H1 (cell line): Measurements from ENCODE around the gene SPPL3. TPM values are rescaled to one million over a fixed set of nuclear protein-coding genes. Genes with fewer than 3 reads are reported as not detected.

Source experiments
- CTCF ChIA-PET: fragments of 300-600 bp; sonication (Branson Sonifier 250); formaldehyde crosslinking; loops from one replicate; lab custom pipeline; 2021; ENCODE audit not compliant: partially characterized antibody; lab: Charles Lee
- POLR2A ChIA-PET: fragments of 300-600 bp; sonication (Branson Sonifier 250); formaldehyde crosslinking; loops from one replicate; lab custom pipeline; 2021; ENCODE audit warnings: inconsistent platforms; ENCODE audit not compliant: partially characterized antibody; lab: Charles Lee
- DNase-seq, 2 experiments: peaks; one replicate each; pipeline versions ENCODE4 v3.0.0 to v3.0.0-alpha.2; 2010 to 2022; ENCODE audit warnings: low spot score in 2 of 2, low read depth in 1 of 2, mixed read lengths in 1 of 2
- FAIRE-seq: peaks from 2 replicates; lab custom pipeline; 2011; peaks lifted over from hg19 to GRCh38; lab: Jason Lieb, UNC
- H2AFZ ChIP-seq: 2 replicates; pipeline ENCODE4 v1.8.1; 2012; ENCODE audit warnings: low read length, inconsistent platforms
- H2AK5ac ChIP-seq: 2 replicates; pipeline ENCODE4 v1.6.1; 2013; ENCODE audit warnings: low read depth, low read length
- H2BK120ac ChIP-seq: replicated peaks from 2 replicates; pipeline ENCODE3; 2013; ENCODE audit warnings: low read depth, low read length, inconsistent platforms
- H2BK12ac ChIP-seq: 2 replicates; pipeline ENCODE4 v1.6.1; 2013; ENCODE audit warnings: low read depth, low read length
- H2BK15ac ChIP-seq: 2 replicates; pipeline ENCODE4 v1.6.1; 2013; ENCODE audit warnings: low read length
- H2BK20ac ChIP-seq: 2 replicates; pipeline ENCODE4 v1.6.1; 2013; ENCODE audit warnings: low read length
- H2BK5ac ChIP-seq: 2 replicates; pipeline ENCODE4 v1.6.1; 2013; ENCODE audit warnings: low read depth, low read length
- H3K14ac ChIP-seq: 2 replicates; pipeline ENCODE4 v1.6.1; 2013; ENCODE audit warnings: inconsistent platforms; ENCODE audit not compliant: insufficient read length
- H3K18ac ChIP-seq: 2 replicates; pipeline ENCODE4 v1.6.1; 2013; ENCODE audit warnings: low read length; ENCODE audit errors: extremely low read depth
- H3K23ac ChIP-seq: 2 replicates; pipeline ENCODE4 v1.6.1; 2013; ENCODE audit warnings: inconsistent platforms; ENCODE audit not compliant: insufficient read length
- H3K23me2 ChIP-seq: 2 replicates; pipeline ENCODE4 v1.6.1; 2013; ENCODE audit warnings: low read depth, low read length
- H3K27ac ChIP-seq: 2 replicates; pipeline ENCODE4 v1.6.1; 2011; ENCODE audit warnings: low read depth, low read length, inconsistent platforms
- H3K27me3 ChIP-seq, 4 experiments: replicated peaks in 1 of 4; 1 replicate in 1 of 4; 2 replicates in 3 of 4; pipeline versions ENCODE4 v1.6.1 to v1.8.1; 2011 to 2013; ENCODE audit warnings: low read length in 3 of 4, mild to moderate bottlenecking in 3 of 4, inconsistent platforms in 2 of 4, mixed read lengths in 2 of 4, moderate library complexity in 1 of 4; ENCODE audit not compliant: control insufficient read depth in 3 of 4, insufficient read depth in 3 of 4; ENCODE audit errors: extremely low read depth in 1 of 4
- H3K36me3 ChIP-seq, 4 experiments: 2 replicates each; pipeline versions ENCODE4 v1.6.1 to v1.8.1; 2011 to 2013; ENCODE audit warnings: mild to moderate bottlenecking in 4 of 4, low read length in 3 of 4, moderate library complexity in 2 of 4, control low read depth in 1 of 4, inconsistent platforms in 1 of 4; ENCODE audit not compliant: insufficient read depth in 4 of 4, control insufficient read depth in 2 of 4
- H3K4ac ChIP-seq: replicated peaks from 2 replicates; pipeline ENCODE3; 2013; ENCODE audit warnings: low read length, low read depth, mixed read lengths, inconsistent platforms; ENCODE audit not compliant: insufficient read length
- H3K4me1 ChIP-seq, 4 experiments: replicated peaks in 1 of 4; 1 replicate in 1 of 4; 2 replicates in 3 of 4; pipeline versions ENCODE4 v1.6.1 to v1.8.1; 2011 to 2013; ENCODE audit warnings: low read length in 3 of 4, inconsistent platforms in 2 of 4, mixed read lengths in 1 of 4; ENCODE audit not compliant: insufficient read depth in 4 of 4, control insufficient read depth in 3 of 4
- H3K4me2 ChIP-seq, 2 experiments: 2 replicates each; pipeline versions ENCODE4 v1.6.1 to v1.8.1; 2011 to 2013; ENCODE audit warnings: low read depth in 2 of 2, low read length in 2 of 2, control low read depth in 1 of 2, inconsistent platforms in 1 of 2, mild to moderate bottlenecking in 1 of 2; ENCODE audit not compliant: insufficient read depth in 1 of 2
- H3K4me3 ChIP-seq, 4 experiments: fragments of 200-600, 300-600 bp in 1 of 4; sonication (generic), shearing (Covaris generic), sonication (Bioruptor Twin) in 1 of 4; 2 replicates each; pipeline versions ENCODE4 v1.5.1 to v1.8.1; 2011 to 2016; ENCODE audit warnings: low read length in 4 of 4, low read depth in 3 of 4, control low read depth in 2 of 4, inconsistent platforms in 2 of 4, mild to moderate bottlenecking in 2 of 4, mixed read lengths in 1 of 4, moderate library complexity in 1 of 4; ENCODE audit not compliant: insufficient read depth in 2 of 4; ENCODE audit errors: extremely low read depth in 1 of 4
- H3K56ac ChIP-seq: replicated peaks from 2 replicates; pipeline ENCODE3; 2013; ENCODE audit warnings: low read depth, mild to moderate bottlenecking, mixed read lengths, low read length, inconsistent platforms; ENCODE audit not compliant: insufficient read length
- H3K79me1 ChIP-seq: 2 replicates; pipeline ENCODE4 v1.6.1; 2013; ENCODE audit warnings: low read depth, low read length, control low read depth
- H3K79me2 ChIP-seq, 2 experiments: 2 replicates each; pipeline versions ENCODE4 v1.6.1 to v1.8.1; 2012 to 2013; ENCODE audit warnings: low read length in 2 of 2, mild to moderate bottlenecking in 2 of 2, inconsistent platforms in 1 of 2; ENCODE audit not compliant: insufficient read depth in 2 of 2, control insufficient read depth in 1 of 2
- H3K9ac ChIP-seq, 4 experiments: replicated peaks in 1 of 4; 1 replicate in 1 of 4; 2 replicates in 3 of 4; pipeline versions ENCODE4 v1.6.1 to v1.8.1; 2011 to 2013; ENCODE audit warnings: low read depth in 3 of 4, low read length in 3 of 4, control low read depth in 2 of 4, mild to moderate bottlenecking in 2 of 4, moderate library complexity in 2 of 4, inconsistent platforms in 1 of 4; ENCODE audit errors: extremely low read depth in 1 of 4
- H3K9me3 ChIP-seq, 2 experiments: 2 replicates each; pipeline versions ENCODE4 v1.6.1 to v1.8.1; 2012 to 2013; ENCODE audit warnings: mild to moderate bottlenecking in 2 of 2, moderate library complexity in 2 of 2, control low read depth in 1 of 2, inconsistent platforms in 1 of 2, low read depth in 1 of 2, low read length in 1 of 2, mixed read lengths in 1 of 2; ENCODE audit not compliant: insufficient read depth in 2 of 2
- H4K20me1 ChIP-seq, 2 experiments: replicated peaks in 1 of 2; 2 replicates each; pipeline versions ENCODE3 to v1.8.1; 2011 to 2013; ENCODE audit warnings: inconsistent platforms in 2 of 2, low read length in 2 of 2, mild to moderate bottlenecking in 1 of 2; ENCODE audit not compliant: insufficient read depth in 2 of 2, control insufficient read depth in 1 of 2
- H4K5ac ChIP-seq: 2 replicates; pipeline ENCODE4 v1.6.1; 2013; ENCODE audit warnings: low read length, low read depth, mixed read lengths, inconsistent platforms; ENCODE audit not compliant: insufficient read length
- H4K8ac ChIP-seq: 2 replicates; pipeline ENCODE4 v1.8.0; 2013; ENCODE audit warnings: mild to moderate bottlenecking, moderate library complexity, low read length, inconsistent platforms; ENCODE audit not compliant: insufficient read depth; ENCODE audit errors: extremely low read depth
- H4K91ac ChIP-seq: replicated peaks from 2 replicates; pipeline ENCODE3; 2013; ENCODE audit warnings: low read length, mixed read lengths, inconsistent platforms; ENCODE audit not compliant: insufficient read length
- EZH2 ChIP-seq: fragments of 200-600 bp; sonication (generic); IDR thresholded peaks from 2 replicates; pipeline ENCODE4 v1.7.1; 2012; ENCODE audit warnings: low read depth, mild to moderate bottlenecking, moderate library complexity, low read length, inconsistent platforms; ENCODE audit not compliant: severe bottlenecking
- GABPA ChIP-seq: IDR thresholded peaks from 2 replicates; pipeline ENCODE4 v1.6.1; 2011; ENCODE audit warnings: mild to moderate bottlenecking, low read length, moderate library complexity, borderline replicate concordance; ENCODE audit not compliant: insufficient read depth
- PHF8 ChIP-seq: fragments of 200-600 bp; sonication (generic); conservative IDR thresholded peaks from 2 replicates; pipeline ENCODE4 v1.7.1; 2012; ENCODE audit warnings: low read depth, mild to moderate bottlenecking, inconsistent platforms, low read length, moderate library complexity
- POLR2A ChIP-seq, 2 experiments: IDR thresholded peaks; 1 replicate in 1 of 2; 2 replicates in 1 of 2; pipeline ENCODE4 v1.6.1; 2011; ENCODE audit warnings: low read depth in 2 of 2, low read length in 2 of 2, mild to moderate bottlenecking in 2 of 2; ENCODE audit errors: control extremely low read depth in 1 of 2
- POLR2AphosphoS5 ChIP-seq: IDR thresholded peaks from 2 replicates; pipeline ENCODE4 v1.6.1; 2011; ENCODE audit warnings: low read depth, low read length
- RAD21 ChIP-seq, 2 experiments: IDR thresholded peaks in 1 of 2; conservative IDR thresholded peaks in 1 of 2; 2 replicates each; pipeline ENCODE4 v1.6.1; 2011; ENCODE audit warnings: low read depth in 2 of 2, low read length in 2 of 2, improper control_type of control experiment in 1 of 2, inconsistent platforms in 1 of 2, mild to moderate bottlenecking in 1 of 2, moderate library complexity in 1 of 2
- WGBS, 2 experiments: shearing (Covaris generic) in 1 of 2; methylation state at CpG; one replicate each; pipeline versions ENCODE4 v1.1.6 to v1.1.7; 2013 to 2015; ENCODE audit warnings: low lambda C conversion rate in 2 of 2, mixed read lengths in 2 of 2, inconsistent platforms in 1 of 2, low coverage in 1 of 2, missing lambda C conversion rate in 1 of 2; ENCODE audit not compliant: insufficient replicate concordance in 2 of 2, insufficient coverage in 1 of 2, insufficient read length in 1 of 2; ENCODE audit errors: extremely low coverage in 1 of 2, missing lambda C conversion rate in 1 of 2; 5-methylcytosine and 5-hydroxymethylcytosine counted together
- polyA plus RNA-seq, 7 experiments: library from polyadenylated mRNA; depleted of rRNA in 3 of 7; stranded (reverse) in 5 of 7; unstranded in 2 of 7; fragments of >200 nt in 5 of 7; fragments of 200-250 nt in 2 of 7; gene quantifications; 1 replicate in 5 of 7; 2 replicates in 1 of 7; 4 replicates in 1 of 7; pipeline versions ENCODE4 v1.2.1 to v1.2.3, GENCODE V29; 2011 to 2013; ENCODE audit warnings: missing spikeins in 2 of 7, mixed read lengths in 2 of 7
- total RNA-seq: library from RNA; stranded (reverse); fragmentation: NEBNext Ultra II Directional; extraction: Animal tissue kit (Norgen Biotek cat#: 25700); gene quantifications from 2 replicates; pipeline ENCODE4 v1.2.1, GENCODE V29; 2021
- TF ChIP-seq, protein P1 (sequence below), 3 experiments: IDR thresholded peaks; 1 replicate in 2 of 3; 2 replicates in 1 of 3; pipeline versions ENCODE4 v1.5.1 to v1.6.1; 2011; ENCODE audit warnings: low read length in 3 of 3, mild to moderate bottlenecking in 3 of 3, inconsistent platforms in 2 of 3, low read depth in 1 of 3, moderate library complexity in 1 of 3; ENCODE audit not compliant: insufficient read depth in 1 of 3; ENCODE audit errors: control extremely low read depth in 1 of 3

Gene SPPL3
- total and polyA plus RNA-seq, 2 of the 8 experiments (the other 6 are each of a cell fraction or from before 2014, with no cell fraction given): 27.3 to 48.4 TPM

DNA sequence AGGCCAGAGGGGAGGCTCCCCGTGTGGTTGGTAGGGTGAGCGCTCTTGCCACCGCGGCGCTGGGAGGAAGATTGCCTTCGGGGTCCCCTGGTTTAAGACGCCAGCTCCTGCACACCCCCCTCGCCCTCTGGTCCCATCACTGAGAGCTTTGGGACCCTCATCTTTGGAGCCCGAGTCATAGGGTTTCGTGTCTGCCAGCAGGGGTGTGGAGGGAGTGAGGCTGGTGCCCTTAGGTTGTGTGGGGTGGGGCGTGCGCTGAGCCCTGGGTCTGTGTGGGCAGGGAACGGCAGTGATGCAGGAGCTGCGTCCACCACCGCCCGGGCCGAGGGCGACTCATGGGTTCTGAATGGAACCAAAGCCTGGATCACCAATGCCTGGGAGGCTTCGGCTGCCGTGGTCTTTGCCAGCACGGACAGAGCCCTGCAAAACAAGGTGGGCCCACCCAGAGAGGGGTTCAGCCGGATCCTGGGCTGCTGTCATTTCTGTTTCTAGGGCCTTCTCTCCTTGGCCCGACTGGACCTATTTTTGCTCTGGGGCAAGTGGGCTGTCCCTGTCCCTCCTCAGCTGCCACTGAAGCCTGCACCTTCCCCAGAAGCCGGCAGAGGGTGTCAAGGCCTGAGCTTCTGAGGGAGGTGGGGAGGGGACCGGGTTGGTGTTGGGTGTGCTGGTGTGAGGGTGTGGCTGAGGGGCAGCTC, 166.5 kb downstream of the SPPL3 start:
- 86% methylated on average over 24 of the region's 25 CpGs; no CpG with 5 or more reads in 1 of the 2 experiments for WGBS, 2 experiments
- TF ChIP-seq GABPA (no peak), PHF8 (no peak), POLR2AphosphoS5 (no peak), POLR2A (IDR thresholded peaks at IDR 0.05; ENCODE audit: control extremely low read depth in 1 of 2, low read depth in 2 of 2, low read length in 2 of 2) (no peak), EZH2 (no peak), RAD21 (IDR thresholded peaks at IDR 0.05 in 1 of 2, conservative IDR thresholded peaks at IDR 0.05 in 1 of 2; ENCODE audit: low read depth in 2 of 2, low read length in 2 of 2) (peak; percentile 74 to 82)
- TF ChIP-seq, protein P1, sequence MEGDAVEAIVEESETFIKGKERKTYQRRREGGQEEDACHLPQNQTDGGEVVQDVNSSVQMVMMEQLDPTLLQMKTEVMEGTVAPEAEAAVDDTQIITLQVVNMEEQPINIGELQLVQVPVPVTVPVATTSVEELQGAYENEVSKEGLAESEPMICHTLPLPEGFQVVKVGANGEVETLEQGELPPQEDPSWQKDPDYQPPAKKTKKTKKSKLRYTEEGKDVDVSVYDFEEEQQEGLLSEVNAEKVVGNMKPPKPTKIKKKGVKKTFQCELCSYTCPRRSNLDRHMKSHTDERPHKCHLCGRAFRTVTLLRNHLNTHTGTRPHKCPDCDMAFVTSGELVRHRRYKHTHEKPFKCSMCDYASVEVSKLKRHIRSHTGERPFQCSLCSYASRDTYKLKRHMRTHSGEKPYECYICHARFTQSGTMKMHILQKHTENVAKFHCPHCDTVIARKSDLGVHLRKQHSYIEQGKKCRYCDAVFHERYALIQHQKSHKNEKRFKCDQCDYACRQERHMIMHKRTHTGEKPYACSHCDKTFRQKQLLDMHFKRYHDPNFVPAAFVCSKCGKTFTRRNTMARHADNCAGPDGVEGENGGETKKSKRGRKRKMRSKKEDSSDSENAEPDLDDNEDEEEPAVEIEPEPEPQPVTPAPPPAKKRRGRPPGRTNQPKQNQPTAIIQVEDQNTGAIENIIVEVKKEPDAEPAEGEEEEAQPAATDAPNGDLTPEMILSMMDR (IDR thresholded peaks at IDR 0.05; ENCODE audit: control extremely low read depth in 1 of 3, insufficient read depth in 1 of 3, low read depth in 1 of 3, low read length in 3 of 3): peak; percentile 53 to 70 (median 61)
- Histone ChIP-seq H3K9ac (no peak overlapping the region), H3K18ac (no peak overlapping the region), H3K4me2 (no peak overlapping the region), H2AFZ (no peak overlapping the region), H3K4me1 (no peaks in the 10 kb centered on the region), H4K8ac (no peak overlapping the region), H3K79me2 (no peaks in the 10 kb centered on the region), H3K56ac (no peak overlapping the region), H3K27ac (no peak overlapping the region), H2BK20ac (no peak overlapping the region), H4K20me1 (no peaks in the 10 kb centered on the region), H2BK120ac (no peak overlapping the region), H2BK12ac (no peak overlapping the region), H3K9me3 (no peaks in the 10 kb centered on the region; a peak in 1 of 4 replicates), H3K4ac (no peak overlapping the region), H4K5ac (no peak overlapping the region), H3K27me3 (no peaks in the 10 kb centered on the region), H3K79me1 (no peaks in the 10 kb centered on the region), H2BK15ac (0 out of 2 replicates have a peak overlapping the region, but pooled peaks have one; percentile 29), H2AK5ac (no peak overlapping the region), H3K23ac (no peak overlapping the region), H2BK5ac (no peak overlapping the region), H3K4me3 (no peak overlapping the region), H3K23me2 (no peaks in the 10 kb centered on the region), H3K36me3 (no peaks in the 10 kb centered on the region; a peak in 1 of 8 replicates), H4K91ac (no peak overlapping the region), H3K14ac (no peak overlapping the region)
- no peak for FAIRE-seq
- CTCF ChIA-PET: interaction anchor here (0.6 to 5.7 kb wide), 31 partner anchors 9 to 485 kb away, joined by 3 to 34 read pairs (median 4); partner anchors contain the start of gene ACADS
- peak in 1 of 2 experiments; percentile 68 for DNase-seq
- POLR2A ChIA-PET: interaction anchor here (0.8 to 1.2 kb wide), 2 partner anchors 11 to 222 kb away, joined by 3 to 4 read pairs; no protein-coding TSS in a partner anchor
